ENCODE results near the gene VIPR1. TPM values are rescaled to one million over a fixed set of nuclear protein-coding genes. Genes with fewer than 3 reads are reported as not detected.

Gene VIPR1
- total RNA-seq, 1 experiment from 2014 or later: 3.7 TPM

GRCh38 chr3:42557854-42558253 lies 55.4 kb downstream of the VIPR1 start:
- ATAC-seq: peak; percentile 64
- intact Hi-C loops (cut with micrococcal nuclease): no loop called here

GRCh38 chr3:42562047-42562907 lies 59.8 kb downstream of the VIPR1 start:
- Histone ChIP-seq H3K9ac (ENCODE audit: low read length) (no peak overlapping the region), H2AFZ (ENCODE audit: low read length) (no peak overlapping the region), H3F3A (ENCODE audit: low read length, unreplicated experiment) (no peaks in the 10 kb centered on the region), H3K9me2 (replicated peaks; ENCODE audit: low read length) (no peaks in the 10 kb centered on the region), H3K36me3 (ENCODE audit: low read depth, low read length) (peaks cover 22% of the 10 kb centered on the region; the same call in 1 of the 2 replicates), H3K4me1 (ENCODE audit: insufficient read depth, low read length) (no peaks in the 10 kb centered on the region), H3K27ac (ENCODE audit: low read length) (no peak overlapping the region), H3K79me2 (ENCODE audit: low read length) (no peaks in the 10 kb centered on the region), H4K20me1 (ENCODE audit: low read length) (no peaks in the 10 kb centered on the region), H3K4me2 (ENCODE audit: low read length) (no peak overlapping the region), H3K27me3 (ENCODE audit: low read length) (no peaks in the 10 kb centered on the region), H3K4me3 (ENCODE audit: low read length) (no peak overlapping the region), H3K9me3 (ENCODE audit: low read length) (no peaks in the 10 kb centered on the region)
- intact Hi-C loops (cut with micrococcal nuclease): no loop called here
- no peak for ATAC-seq
- CTCF ChIA-PET: no interaction called here
- no peak for DNase-seq
- TF ChIP-seq, protein P1, sequence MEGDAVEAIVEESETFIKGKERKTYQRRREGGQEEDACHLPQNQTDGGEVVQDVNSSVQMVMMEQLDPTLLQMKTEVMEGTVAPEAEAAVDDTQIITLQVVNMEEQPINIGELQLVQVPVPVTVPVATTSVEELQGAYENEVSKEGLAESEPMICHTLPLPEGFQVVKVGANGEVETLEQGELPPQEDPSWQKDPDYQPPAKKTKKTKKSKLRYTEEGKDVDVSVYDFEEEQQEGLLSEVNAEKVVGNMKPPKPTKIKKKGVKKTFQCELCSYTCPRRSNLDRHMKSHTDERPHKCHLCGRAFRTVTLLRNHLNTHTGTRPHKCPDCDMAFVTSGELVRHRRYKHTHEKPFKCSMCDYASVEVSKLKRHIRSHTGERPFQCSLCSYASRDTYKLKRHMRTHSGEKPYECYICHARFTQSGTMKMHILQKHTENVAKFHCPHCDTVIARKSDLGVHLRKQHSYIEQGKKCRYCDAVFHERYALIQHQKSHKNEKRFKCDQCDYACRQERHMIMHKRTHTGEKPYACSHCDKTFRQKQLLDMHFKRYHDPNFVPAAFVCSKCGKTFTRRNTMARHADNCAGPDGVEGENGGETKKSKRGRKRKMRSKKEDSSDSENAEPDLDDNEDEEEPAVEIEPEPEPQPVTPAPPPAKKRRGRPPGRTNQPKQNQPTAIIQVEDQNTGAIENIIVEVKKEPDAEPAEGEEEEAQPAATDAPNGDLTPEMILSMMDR (conservative IDR thresholded peaks at IDR 0.05; ENCODE audit: low read depth, low read length): no peak
- TF ChIP-seq EZH2 (IDR thresholded peaks at IDR 0.05; ENCODE audit: low read length, unreplicated experiment) (no peak), EZH2phosphoT487 (IDR thresholded peaks at IDR 0.05; ENCODE audit: borderline replicate concordance, low read length) (no peak)
- BruUV-seq (replicated peaks): no TSS peak
- POLR2A ChIA-PET (ENCODE audit: unreplicated experiment): no interaction called here

More at GRCh38 chr3:42557854-42558253, 55.4 kb downstream of the VIPR1 start:
- CTCF ChIA-PET: no interaction called here
- no peak overlapping the region for H3K9ac ChIP-seq (ENCODE audit: low read length)
- H3K36me3 ChIP-seq (ENCODE audit: low read depth, low read length): peaks cover 33% of the 10 kb centered on the region
- H3K9me2 ChIP-seq (replicated peaks; ENCODE audit: low read length): no peaks in the 10 kb centered on the region
- H3F3A ChIP-seq (ENCODE audit: low read length, unreplicated experiment): no peaks in the 10 kb centered on the region
- no peak for TF ChIP-seq EZH2 (IDR thresholded peaks at IDR 0.05; ENCODE audit: low read length, unreplicated experiment)
- TF ChIP-seq, protein P1 (conservative IDR thresholded peaks at IDR 0.05; ENCODE audit: low read depth, low read length): peak; percentile 60
- no peak for TF ChIP-seq EZH2phosphoT487 (IDR thresholded peaks at IDR 0.05; ENCODE audit: borderline replicate concordance, low read length)
- H3K9me3 ChIP-seq (ENCODE audit: low read length): no peaks in the 10 kb centered on the region
- no peaks in the 10 kb centered on the region for H4K20me1 ChIP-seq (ENCODE audit: low read length)
- H3K27me3 ChIP-seq (ENCODE audit: low read length): no peaks in the 10 kb centered on the region
- H3K4me2 ChIP-seq (ENCODE audit: low read length): no peak overlapping the region
- peak; percentile 38 for DNase-seq
- H3K4me1 ChIP-seq (ENCODE audit: insufficient read depth, low read length): no peaks in the 10 kb centered on the region
- no peaks in the 10 kb centered on the region for H3K79me2 ChIP-seq (ENCODE audit: low read length)
- POLR2A ChIA-PET (ENCODE audit: unreplicated experiment): no interaction called here
- no peak overlapping the region for H2AFZ ChIP-seq (ENCODE audit: low read length)
- H3K27ac ChIP-seq (ENCODE audit: low read length): no peak overlapping the region
- H3K4me3 ChIP-seq (ENCODE audit: low read length): no peak overlapping the region
- BruUV-seq (replicated peaks): no TSS peak

DNA sequence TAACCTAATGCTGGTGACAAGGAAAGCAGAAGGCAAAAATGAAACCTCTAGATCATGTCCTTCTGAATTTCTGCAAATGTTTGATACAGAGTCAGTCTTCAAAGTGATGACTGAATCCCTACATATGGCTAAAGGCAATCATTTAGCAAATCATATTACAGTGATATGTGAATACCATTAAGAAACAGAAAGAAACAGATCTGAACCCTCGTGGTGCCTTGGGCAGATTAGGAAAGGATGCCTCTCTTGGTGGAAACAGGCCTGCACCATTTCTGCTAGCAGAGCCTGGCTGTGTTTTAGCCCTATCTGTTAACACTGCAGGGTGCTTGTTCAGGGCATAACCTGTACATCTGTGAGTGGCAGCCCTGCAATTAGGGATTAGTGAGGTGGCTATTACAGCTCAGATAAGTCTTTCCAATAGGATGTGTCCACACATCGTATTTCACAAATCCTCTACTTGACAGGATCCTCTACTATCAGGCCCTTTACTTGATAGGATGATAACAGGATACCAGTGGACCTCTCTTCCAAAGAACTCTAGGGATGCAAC lies 67.2 kb downstream of the VIPR1 start:
- Histone ChIP-seq H3K27ac (ENCODE audit: low read length) (no peak overlapping the region), H3K9me3 (ENCODE audit: low read length) (no peaks in the 10 kb centered on the region), H3K9me2 (replicated peaks; ENCODE audit: low read length) (no peaks in the 10 kb centered on the region), H3K79me2 (ENCODE audit: low read length) (peaks cover 10% of the 10 kb centered on the region; the same call in 1 of the 2 replicates), H3K4me1 (ENCODE audit: insufficient read depth, low read length) (no peaks in the 10 kb centered on the region), H3K9ac (ENCODE audit: low read length) (no peak overlapping the region), H3K4me3 (ENCODE audit: low read length) (no peak overlapping the region), H3K27me3 (ENCODE audit: low read length) (no peaks in the 10 kb centered on the region), H2AFZ (ENCODE audit: low read length) (no peak overlapping the region), H4K20me1 (ENCODE audit: low read length) (no peaks in the 10 kb centered on the region), H3K4me2 (ENCODE audit: low read length) (no peak overlapping the region), H3K36me3 (ENCODE audit: low read depth, low read length) (peaks cover 19% of the 10 kb centered on the region), H3F3A (ENCODE audit: low read length, unreplicated experiment) (no peaks in the 10 kb centered on the region)
- intact Hi-C loops (cut with micrococcal nuclease): no loop called here
- CTCF ChIA-PET: no interaction called here
- POLR2A ChIA-PET (ENCODE audit: unreplicated experiment): no interaction called here
- ATAC-seq: no peak
- no peak for TF ChIP-seq EZH2phosphoT487 (IDR thresholded peaks at IDR 0.05; ENCODE audit: borderline replicate concordance, low read length)
- TF ChIP-seq, protein P1 (conservative IDR thresholded peaks at IDR 0.05; ENCODE audit: low read depth, low read length): no peak
- no peak for TF ChIP-seq EZH2 (IDR thresholded peaks at IDR 0.05; ENCODE audit: low read length, unreplicated experiment)
- DNase-seq: no peak
- no TSS peak for BruUV-seq (replicated peaks)
